ENCODE results near the gene BRCA2.

BRCA2 gene

GRCh38 chr13:32390484-32390883 is 75.2 kb downstream of the BRCA2 start:
- no peak for DNase-seq

GRCh38 chr13:32391101-32391619 is 75.9 kb downstream of the BRCA2 start:
- DNase-seq: no peak

DNA sequence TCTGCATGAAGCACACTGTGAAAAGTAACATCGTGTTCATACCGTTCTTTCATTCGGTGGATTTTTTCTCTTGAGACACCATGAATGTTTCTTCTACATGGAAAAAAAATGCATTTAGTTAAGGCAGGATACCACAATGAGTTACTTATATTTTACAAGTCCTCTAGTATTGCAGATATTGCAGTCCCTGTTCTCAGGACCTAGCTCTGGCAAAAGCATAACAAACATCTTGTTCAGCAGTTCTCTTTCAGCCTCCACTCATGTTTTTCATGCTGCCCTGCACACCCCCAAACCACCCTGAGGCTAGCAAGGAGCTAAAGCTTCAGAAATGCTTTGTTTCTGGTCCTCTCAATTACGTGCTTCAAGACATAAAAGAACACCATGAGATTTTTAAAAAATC is 87.8 kb downstream of the BRCA2 start:
- no peak for DNase-seq

DNA sequence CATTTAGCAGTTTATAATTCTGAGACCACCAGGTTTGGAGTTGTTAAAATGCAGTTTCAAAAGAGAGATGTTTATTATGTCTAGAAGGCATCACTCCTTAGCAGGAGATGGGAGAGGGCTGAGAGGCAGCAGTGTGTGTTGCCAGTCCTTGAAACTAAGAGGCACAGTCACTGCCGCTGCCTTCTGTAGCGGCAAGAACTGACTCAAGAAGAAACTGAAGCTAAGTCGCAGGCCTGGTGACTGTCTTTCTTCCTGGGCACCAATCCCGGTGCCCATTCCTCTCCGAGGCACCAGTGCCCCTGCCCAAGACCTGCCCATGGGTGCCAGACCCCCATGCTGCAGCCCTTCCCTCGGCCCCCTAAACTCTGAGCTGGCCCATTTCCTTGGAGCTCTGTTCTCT is 92.5 kb downstream of the BRCA2 start:
- DNase-seq: no peak

- no peak for DNase-seq
Observed at GRCh38 chr13:32408296-32409000, 93.1 kb downstream of the BRCA2 start.

GRCh38 chr13:32409001-32409313 is 93.6 kb downstream of the BRCA2 start:
- DNase-seq: no peak

DNA sequence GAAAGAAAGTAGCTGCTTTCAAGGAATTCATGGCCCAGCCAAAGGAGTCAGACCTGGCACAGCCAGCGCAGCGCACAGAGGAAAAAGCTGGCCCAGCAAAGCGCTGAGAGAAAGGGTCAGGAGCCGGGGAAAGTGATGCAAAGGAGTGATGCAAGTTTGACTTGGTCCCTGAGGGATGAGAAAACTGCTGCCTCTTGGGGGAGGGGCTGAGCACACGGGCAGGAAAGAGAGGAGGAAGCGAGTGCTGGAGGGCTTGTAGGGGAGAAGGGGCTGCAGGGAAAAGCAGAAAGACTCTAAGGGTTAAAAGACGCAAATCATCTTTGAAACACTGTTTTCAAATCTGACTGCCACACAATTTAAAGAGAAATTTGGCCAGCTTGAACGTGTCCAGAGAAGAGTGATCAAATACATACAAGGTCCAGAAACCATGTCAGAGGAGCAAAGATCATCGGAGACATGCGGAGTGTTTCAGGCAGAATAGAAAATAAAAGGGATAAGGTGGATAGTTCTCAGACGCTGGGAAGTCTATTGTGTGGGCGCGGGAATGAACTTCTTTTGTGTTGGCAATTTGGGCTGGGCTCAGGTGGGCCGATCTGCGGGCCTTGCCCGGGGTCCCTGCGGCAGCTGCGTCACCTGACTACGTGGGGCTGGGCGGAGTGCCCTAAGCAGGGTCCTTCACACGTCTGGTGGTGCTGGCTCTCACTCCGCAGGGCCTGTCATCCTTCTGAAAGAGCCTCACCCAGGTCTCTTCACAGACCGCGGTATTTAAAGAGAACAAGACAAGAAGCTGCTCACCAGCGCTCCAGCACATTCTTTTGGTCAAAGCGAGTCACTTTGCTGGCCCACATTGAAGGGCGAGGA is 94.5 kb downstream of the BRCA2 start:
- DNase-seq: no peak

DNA sequence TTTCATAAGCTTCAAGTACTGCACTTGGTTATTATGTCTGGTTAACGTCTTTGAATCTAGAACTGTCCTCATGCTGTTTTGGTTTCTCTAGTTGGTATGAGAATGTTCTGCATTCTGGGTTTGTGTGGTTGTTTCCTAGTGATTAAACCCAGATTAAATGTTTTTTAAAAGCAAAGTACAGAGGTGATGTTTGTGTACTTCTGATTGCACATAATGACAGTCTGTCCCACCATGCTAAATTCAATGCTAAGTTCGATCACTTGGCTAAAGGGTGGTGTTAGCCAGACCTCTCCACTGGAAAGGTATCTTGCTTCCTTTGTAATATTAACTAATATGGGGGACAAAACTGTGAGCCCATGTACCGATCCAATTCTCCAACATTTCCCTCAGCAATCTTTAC is 98.0 kb downstream of the BRCA2 start:
- no peak for DNase-seq

- DNase-seq: no peak
Observed at GRCh38 chr13:32414580-32414979, 99.3 kb downstream of the BRCA2 start.

- DNase-seq: peak; percentile 8
Observed at GRCh38 chr13:32415019-32415418, 99.7 kb downstream of the BRCA2 start.

GRCh38 chr13:32417995-32418394 is 102.7 kb downstream of the BRCA2 start:
- no peak for DNase-seq

GRCh38 chr13:32419862-32420261 is 104.6 kb downstream of the BRCA2 start:
- no peak for DNase-seq

DNA sequence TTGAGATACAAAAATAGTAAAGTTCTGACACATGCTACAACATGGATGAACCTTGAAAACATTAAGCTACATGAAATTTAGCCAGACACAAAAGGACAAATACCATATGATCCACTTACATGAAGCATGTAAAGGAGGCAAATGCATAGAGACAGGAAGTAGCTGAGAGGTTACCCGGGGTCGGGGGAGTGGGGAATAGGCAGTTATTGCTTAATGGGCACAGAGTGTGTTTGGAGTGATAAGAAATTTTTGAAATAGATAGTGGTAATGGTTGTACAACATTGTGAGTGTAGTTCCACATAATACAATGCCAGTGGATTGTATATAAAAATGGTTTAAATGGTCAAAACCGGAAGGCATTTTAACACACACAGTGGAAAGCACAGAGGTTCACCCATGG is 108.3 kb downstream of the BRCA2 start:
- DNase-seq: no peak

GRCh38 chr13:32425158-32425557 is 109.8 kb downstream of the BRCA2 start:
- no peak for DNase-seq

- DNase-seq: peak; percentile 41
Observed at GRCh38 chr13:32426191-32426989, 111.1 kb downstream of the BRCA2 start.

- DNase-seq: peak; percentile 63
Observed at GRCh38 chr13:32426990-32427851, 111.9 kb downstream of the BRCA2 start.

GRCh38 chr13:32427852-32428580 is 112.7 kb downstream of the BRCA2 start, which contains the start of gene N4BP2L1:
Gene N4BP2L1 (minus strand): TSS chr13:32428130. CDS start chr13:32428082, 48 bp downstream.
- peak; percentile 86 for DNase-seq

DNA sequence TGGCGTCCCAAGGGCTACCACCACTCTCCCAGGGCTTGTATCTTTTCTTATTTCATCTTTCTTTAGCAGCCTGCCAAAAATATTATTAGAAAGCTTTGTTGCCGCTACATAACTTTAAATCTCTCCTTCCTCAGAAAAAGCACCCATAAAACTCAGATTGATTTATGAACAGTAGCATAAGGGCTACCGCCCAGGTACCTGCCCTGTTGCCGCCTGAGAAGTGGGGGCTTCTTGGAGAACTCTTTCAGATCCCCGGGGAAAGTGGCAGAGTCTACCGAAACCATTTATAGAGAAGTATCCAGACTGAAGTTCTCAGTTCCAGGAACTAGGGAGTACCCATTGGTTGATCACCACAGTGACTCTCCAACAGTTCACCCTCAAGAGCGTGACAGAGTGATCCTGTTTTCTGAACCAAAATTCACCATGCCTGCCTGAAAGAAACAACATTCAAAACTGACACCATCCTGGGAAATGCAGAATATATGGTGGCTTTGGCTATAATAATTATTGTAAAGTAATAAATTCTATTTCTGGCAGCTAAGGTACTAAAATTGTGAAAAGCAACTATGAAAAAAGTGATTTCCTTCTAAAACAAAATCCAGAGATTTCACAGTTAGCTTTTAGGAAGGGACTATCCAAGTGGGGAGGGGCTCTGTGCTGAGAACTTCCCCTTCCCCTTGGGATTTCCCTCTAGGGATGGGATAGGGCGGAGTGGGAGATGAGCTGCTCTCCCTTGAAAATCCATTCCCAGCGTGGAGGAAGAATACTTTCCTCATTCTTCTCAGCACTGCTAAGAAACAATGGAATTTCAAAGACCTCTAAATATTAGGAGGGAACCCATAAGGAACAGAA is 113.5 kb downstream of the BRCA2 start:
- no peak for DNase-seq

DNA sequence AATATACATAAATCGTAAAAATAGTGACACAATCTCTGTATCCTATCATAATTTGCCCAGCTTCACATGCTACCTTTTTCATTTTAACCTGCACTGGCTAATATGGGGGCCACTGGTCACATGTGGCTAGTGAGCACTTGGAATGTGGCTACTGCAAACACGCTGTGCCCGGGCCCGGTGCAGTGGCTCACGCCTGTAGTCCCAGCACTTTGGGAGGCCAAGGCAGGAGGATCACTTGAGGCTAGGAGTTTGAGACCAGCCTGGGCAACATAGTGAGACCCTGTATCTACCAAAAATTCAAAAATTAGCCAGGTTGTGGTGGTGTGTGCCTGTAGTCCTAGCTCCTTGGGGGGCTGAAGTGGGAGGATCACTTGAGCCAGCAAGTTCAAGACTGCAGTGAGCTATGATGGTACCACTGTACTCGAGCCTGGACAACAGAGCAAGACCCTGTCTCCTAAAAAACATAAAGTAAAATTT is 114.2 kb downstream of the BRCA2 start:
- DNase-seq: no peak

DNA sequence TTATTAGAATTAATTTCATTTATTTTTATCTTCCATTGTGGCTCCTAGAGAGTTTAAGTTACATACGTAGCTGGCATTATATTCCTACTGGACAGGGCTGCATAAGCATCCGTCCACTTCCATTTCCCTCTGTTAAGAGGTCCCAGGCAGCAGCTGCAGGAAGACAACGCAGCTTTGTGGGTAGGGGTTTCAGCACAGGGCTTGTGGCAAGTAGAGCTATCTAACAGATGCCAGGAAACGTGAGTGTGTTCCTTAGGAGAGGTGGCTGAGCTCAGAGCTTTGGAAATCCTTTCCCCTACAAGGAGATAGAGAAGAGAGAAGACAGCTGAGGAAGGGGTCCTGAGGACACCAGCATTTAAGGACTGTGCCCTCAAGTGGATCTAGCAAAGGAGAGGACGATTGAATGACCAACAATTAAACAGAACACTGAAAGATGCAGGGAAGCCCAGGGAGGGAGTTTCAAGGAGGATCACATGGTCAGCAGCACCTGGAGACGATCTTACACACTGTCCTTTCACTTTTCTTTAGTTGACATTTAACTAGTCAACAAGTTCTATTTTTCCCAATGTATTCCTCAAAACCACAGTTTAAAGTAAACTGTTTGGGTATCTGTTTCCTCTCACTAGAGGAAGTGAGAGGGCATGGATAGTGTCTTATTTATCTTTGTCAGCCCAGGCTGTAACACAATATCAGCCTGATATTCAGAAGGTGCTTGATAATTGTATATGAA is 114.9 kb downstream of the BRCA2 start:
- no peak for DNase-seq

All from activated naive CD4-positive, alpha-beta T cell treated with Interleukin-2 at 50 U/mL for 16 hours (primary cell).